Liver (tissue), 3 donors: ENCODE results near the gene CYTH2.

ENCODE experiments used
- CTCF ChIP-seq: fragments of 150-350 bp; IDR thresholded peaks from 2 replicates; pipeline ENCODE4 v1.5.1; 2017; ENCODE audit warnings: improper control_type of control experiment, low read depth, low read length; ENCODE audit not compliant: missing input control
- EGR1 ChIP-seq, 2 donors: IDR thresholded peaks; 2 replicates each; pipeline ENCODE4 v1.6.1; 2016 to 2018; ENCODE audit warnings: antibody characterized with exemption in 2 of 2, low read depth in 2 of 2
- GABPA ChIP-seq, 2 donors: IDR thresholded peaks in 1 of 2; conservative IDR thresholded peaks in 1 of 2; 2 replicates each; pipeline ENCODE4 v1.6.1; 2016; ENCODE audit warnings: antibody characterized with exemption in 2 of 2, mild to moderate bottlenecking in 1 of 2, moderate library complexity in 1 of 2
- HNF4G ChIP-seq: IDR thresholded peaks from 2 replicates; pipeline ENCODE4 v1.6.1; 2016; ENCODE audit warnings: antibody characterized with exemption
- MAX ChIP-seq: IDR thresholded peaks from 2 replicates; pipeline ENCODE4 v1.6.1; 2016; ENCODE audit warnings: antibody characterized with exemption
- REST ChIP-seq: IDR thresholded peaks from 2 replicates; pipeline ENCODE4 v1.6.1; 2016; ENCODE audit warnings: antibody characterized with exemption, mild to moderate bottlenecking
- RXRA ChIP-seq, 2 donors: IDR thresholded peaks; 2 replicates each; pipeline ENCODE4 v1.6.1; 2017 to 2018; ENCODE audit warnings: antibody characterized with exemption in 2 of 2, mild to moderate bottlenecking in 1 of 2
- SP1 ChIP-seq: IDR thresholded peaks from 2 replicates; pipeline ENCODE4 v1.6.1; 2018; ENCODE audit warnings: antibody characterized with exemption, mild to moderate bottlenecking
- TAF1 ChIP-seq: conservative IDR thresholded peaks from 2 replicates; pipeline ENCODE4 v1.6.1; 2016; ENCODE audit warnings: antibody characterized with exemption, mild to moderate bottlenecking
- YY1 ChIP-seq: IDR thresholded peaks from 2 replicates; pipeline ENCODE4 v1.6.1; 2016; ENCODE audit warnings: antibody characterized with exemption, mild to moderate bottlenecking
- ZBTB33 ChIP-seq: IDR thresholded peaks from 2 replicates; pipeline ENCODE4 v1.6.1; 2016; ENCODE audit warnings: antibody characterized with exemption
- donor health status: healthy.
- donor health status: healthy.

GRCh38 chr19:48510421-48511268 lies 41.5 kb downstream of the CYTH2 start:
- TF ChIP-seq CTCF, result no peak
- no peak for TF ChIP-seq RXRA (IDR thresholded peaks at IDR 0.05)
- no peak for TF ChIP-seq ZBTB33
- TF ChIP-seq REST, result no peak
- no peak for TF ChIP-seq TAF1
- no peak for TF ChIP-seq EGR1 (IDR thresholded peaks at IDR 0.05; ENCODE audit: low read depth in 2 of 2)
- TF ChIP-seq MAX, result no peak
- TF ChIP-seq SP1, result no peak
- no peak for TF ChIP-seq YY1
- TF ChIP-seq HNF4G, result no peak
- no peak for TF ChIP-seq GABPA (IDR thresholded peaks at IDR 0.05 in 1 of 2, conservative IDR thresholded peaks at IDR 0.05 in 1 of 2)
